GM23248 (cell line): ENCODE data around the gene MSX2. TPM values are rescaled to one million over a fixed set of nuclear protein-coding genes. Genes with fewer than 3 reads are reported as not detected.

Experiments used
- DNase-seq: peaks from one replicate; pipeline ENCODE4 v3.0.0-alpha.2; 2015
- H2AFZ ChIP-seq: fragments of 200-600 bp; sonication (generic); 2 replicates; pipeline ENCODE4 v1.6.1; 2016; ENCODE audit warnings: antibody characterized with exemption
- H3F3A ChIP-seq: fragments of 200-600 bp; sonication (generic); 2 replicates; pipeline ENCODE4 v1.6.1; 2016; ENCODE audit warnings: mild to moderate bottlenecking, antibody characterized with exemption, mixed run types; ENCODE audit not compliant: insufficient read depth
- H3K27ac ChIP-seq: fragments of 200-600 bp; sonication (generic); 2 replicates; pipeline ENCODE4 v1.5.1; 2016; ENCODE audit warnings: mild to moderate bottlenecking
- H3K27me3 ChIP-seq: fragments of 200-600 bp; sonication (generic); replicated peaks from 2 replicates; pipeline ENCODE4 v1.6.1; 2016; ENCODE audit warnings: mild to moderate bottlenecking; ENCODE audit not compliant: insufficient read depth
- H3K36me3 ChIP-seq: fragments of 200-600 bp; sonication (generic); 2 replicates; pipeline ENCODE4 v1.6.1; 2016; ENCODE audit warnings: low read depth, mild to moderate bottlenecking
- H3K4me1 ChIP-seq: fragments of 200-600 bp; sonication (generic); 2 replicates; pipeline ENCODE4 v1.6.1; 2016; ENCODE audit warnings: mild to moderate bottlenecking; ENCODE audit not compliant: insufficient read depth
- H3K4me2 ChIP-seq: fragments of 200-600 bp; sonication (generic); one replicate; pipeline ENCODE4 v1.6.1; 2016; ENCODE audit warnings: mild to moderate bottlenecking; ENCODE audit not compliant: unreplicated experiment
- H3K4me3 ChIP-seq: fragments of 200-600 bp; sonication (generic); 2 replicates; pipeline ENCODE4 v1.5.1; 2016; ENCODE audit warnings: mild to moderate bottlenecking
- H3K79me2 ChIP-seq: fragments of 200-600 bp; sonication (generic); 2 replicates; pipeline ENCODE4 v1.6.1; 2016; ENCODE audit warnings: mild to moderate bottlenecking; ENCODE audit not compliant: insufficient read depth
- H3K9ac ChIP-seq: fragments of 200-600 bp; sonication (generic); 2 replicates; pipeline ENCODE4 v1.6.1; 2016; ENCODE audit warnings: mild to moderate bottlenecking
- H3K9me2 ChIP-seq: fragments of 200-600 bp; sonication (generic); 2 replicates; pipeline ENCODE4 v1.6.1; 2016; ENCODE audit warnings: mixed run types, mild to moderate bottlenecking, moderate library complexity; ENCODE audit not compliant: insufficient read depth
- H3K9me3 ChIP-seq: fragments of 200-600 bp; sonication (generic); one replicate; pipeline ENCODE4 v1.6.1; 2017; ENCODE audit warnings: low read depth
- H4K20me1 ChIP-seq: fragments of 200-600 bp; sonication (generic); 2 replicates; pipeline ENCODE4 v1.6.0; 2016; ENCODE audit not compliant: insufficient read depth
- EZH2 ChIP-seq: fragments of 200-600 bp; sonication (generic); IDR thresholded peaks from 2 replicates; pipeline ENCODE4 v1.6.1; 2018; ENCODE audit warnings: antibody characterized with exemption, mild to moderate bottlenecking; ENCODE audit not compliant: insufficient read depth, poor library complexity, severe bottlenecking
- EZH2phosphoT487 ChIP-seq: fragments of 200-600 bp; sonication (generic); IDR thresholded peaks from 2 replicates; pipeline ENCODE4 v1.6.1; 2018; ENCODE audit warnings: antibody characterized with exemption, moderate library complexity, mild to moderate bottlenecking, low read depth; ENCODE audit not compliant: insufficient read depth
- WGBS, 2 experiments: methylation state at CpG; one replicate each; pipeline ENCODE4 v1.1.6; 2015 to 2017; ENCODE audit warnings: low lambda C conversion rate in 2 of 2, low coverage in 1 of 2; ENCODE audit errors: missing lambda C conversion rate in 2 of 2; 5-methylcytosine and 5-hydroxymethylcytosine counted together
- in situ Hi-C: fragments of 300-500 bp; cut with MboI; formaldehyde crosslinking; loops from 2 replicates; pipeline ENCODE4 v1.15.0; 2020
- polyA plus RNA-seq: library from polyadenylated mRNA; unstranded; fragments of >200 nt; fragmentation: Nextera tagmentation; extraction: Ambion mirVana; gene quantifications from 2 replicates; pipeline ENCODE4 v1.2.1, GENCODE V29; 2016
- total RNA-seq: library from RNA; depleted of rRNA; stranded (reverse); fragments of >200 nt; shearing (Covaris generic); gene quantifications from 2 replicates; pipeline ENCODE4 v1.2.3, GENCODE V29; 2014

Gene MSX2
- total and polyA plus RNA-seq, 2 experiments from 2014 or later, result 2.4 TPM

GRCh38 chr5:174720612-174721529, 3.5 kb upstream of the MSX2 start:
- Histone ChIP-seq H4K20me1 (no peaks in the 10 kb centered on the region), H3F3A (no peaks in the 10 kb centered on the region), H3K9ac (no peak overlapping the region), H3K27ac (no peak overlapping the region), H3K9me2 (no peaks in the 10 kb centered on the region), H3K27me3 (peaks cover 69% of the 10 kb centered on the region), H2AFZ (no peak overlapping the region), H3K4me1 (no peaks in the 10 kb centered on the region), H3K4me2 (no peak overlapping the region), H3K36me3 (no peaks in the 10 kb centered on the region), H3K79me2 (no peaks in the 10 kb centered on the region), H3K4me3 (no peak overlapping the region), H3K9me3 (no peaks in the 10 kb centered on the region)
- WGBS, 2 experiments, result 4 to 5% methylated on average over 46 to 52 of the region's 75 CpGs
- in situ Hi-C loops, result no loop called here
- 0 out of 2 replicates have a peak, but pooled peaks have one; percentile 62 for TF ChIP-seq EZH2phosphoT487
- peak; percentile 88 for TF ChIP-seq EZH2
- DNase-seq, result peak; percentile 25

DNA sequence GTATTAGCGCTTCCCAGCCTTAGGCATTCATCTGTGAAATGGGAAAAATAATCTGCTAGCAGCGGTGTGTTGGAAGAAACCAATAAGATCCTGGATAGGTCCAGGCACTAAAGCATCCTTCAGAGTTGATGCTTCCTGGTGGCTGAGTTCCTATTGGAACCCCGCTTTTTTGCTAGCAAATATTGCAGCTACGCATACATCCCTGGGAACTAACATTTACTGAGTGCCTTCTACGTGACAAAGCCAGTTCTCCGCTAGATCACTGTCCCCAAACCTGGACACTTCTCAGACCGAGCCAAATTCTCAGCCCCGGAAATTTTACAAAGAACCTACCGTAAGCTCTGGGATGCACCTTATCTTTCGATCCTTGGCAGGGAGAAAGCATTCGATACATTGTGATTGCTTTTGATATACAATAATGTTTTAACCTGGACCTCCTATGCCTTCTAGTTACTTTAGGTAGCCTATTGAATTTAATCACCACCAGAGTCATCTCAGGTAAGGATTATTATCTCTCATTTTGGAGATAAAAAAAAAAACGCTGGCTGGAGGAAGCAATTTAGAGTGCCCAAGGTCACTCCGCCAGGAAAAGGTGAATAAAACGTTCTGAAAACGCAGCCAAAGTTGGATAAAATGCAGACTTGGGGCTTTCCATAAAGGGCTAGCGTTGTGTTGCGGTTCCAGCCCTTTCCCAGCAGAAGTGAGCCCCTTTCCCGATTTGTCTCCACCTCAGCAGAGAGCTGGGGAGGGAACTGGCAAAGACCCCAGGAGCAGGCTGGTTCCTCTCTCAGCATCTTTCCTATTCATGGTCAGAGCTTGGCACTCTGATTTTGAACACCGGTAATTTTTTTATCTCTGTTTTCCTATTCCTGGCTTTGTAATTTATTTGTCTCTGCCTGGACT, 2.6 kb upstream of the MSX2 start:
- peak; percentile 58; the same call in 1 of the 2 replicates for TF ChIP-seq EZH2phosphoT487
- TF ChIP-seq EZH2, result peak; percentile 92
- Histone ChIP-seq H3K9me2 (no peaks in the 10 kb centered on the region), H3K27me3 (peaks cover 63% of the 10 kb centered on the region), H4K20me1 (no peaks in the 10 kb centered on the region), H3K36me3 (no peaks in the 10 kb centered on the region), H3K9ac (no peak overlapping the region), H3K79me2 (no peaks in the 10 kb centered on the region; the same call in 1 of the 2 replicates), H3K9me3 (no peaks in the 10 kb centered on the region), H3K4me3 (no peak overlapping the region), H3K4me1 (no peaks in the 10 kb centered on the region), H3K4me2 (no peak overlapping the region), H3K27ac (no peak overlapping the region), H2AFZ (no peak overlapping the region), H3F3A (no peaks in the 10 kb centered on the region)
- WGBS, 2 experiments, result 17 to 23% methylated on average over 19 of the region's 19 CpGs
- in situ Hi-C loops, result no loop called here
- no peak for DNase-seq

GRCh38 chr5:174722500-174722899, 1.9 kb upstream of the MSX2 start:
- no peak for DNase-seq
- peaks cover 59% of the 10 kb centered on the region for H3K27me3 ChIP-seq

GRCh38 chr5:174723315-174723978, 935 bp upstream of the MSX2 start:
- H4K20me1 ChIP-seq, result no peaks in the 10 kb centered on the region
- H3K9ac ChIP-seq, result no peak overlapping the region
- no peak overlapping the region for H3K27ac ChIP-seq
- DNase-seq, result no peak
- no peaks in the 10 kb centered on the region for H3K9me2 ChIP-seq
- no peaks in the 10 kb centered on the region for H3K4me1 ChIP-seq
- in situ Hi-C loops, result no loop called here
- H3K9me3 ChIP-seq, result no peaks in the 10 kb centered on the region
- WGBS, 2 experiments, result 18% methylated on average over 23 of the region's 23 CpGs
- peak overlapping the region; percentile 86 for H3K4me2 ChIP-seq
- H3K4me3 ChIP-seq, result peak overlapping the region; percentile 73
- H3K79me2 ChIP-seq, result no peaks in the 10 kb centered on the region; the same call in 1 of the 2 replicates
- H3K27me3 ChIP-seq, result peaks cover 50% of the 10 kb centered on the region
- TF ChIP-seq EZH2 (no peak), EZH2phosphoT487 (no peak)
- peak overlapping the region; percentile 75 for H2AFZ ChIP-seq
- H3F3A ChIP-seq, result no peaks in the 10 kb centered on the region
- no peaks in the 10 kb centered on the region for H3K36me3 ChIP-seq

More at GRCh38 chr5:174722500-174722899, 1.9 kb upstream of the MSX2 start:
- TF ChIP-seq EZH2, result no peak
- TF ChIP-seq EZH2phosphoT487, result no peak
- Histone ChIP-seq H3K4me3 (no peak overlapping the region), H3F3A (no peaks in the 10 kb centered on the region), H4K20me1 (no peaks in the 10 kb centered on the region), H3K4me2 (no peak overlapping the region), H2AFZ (no peak overlapping the region), H3K9me3 (no peaks in the 10 kb centered on the region), H3K9ac (no peak overlapping the region), H3K79me2 (no peaks in the 10 kb centered on the region; the same call in 1 of the 2 replicates), H3K27ac (no peak overlapping the region), H3K36me3 (no peaks in the 10 kb centered on the region), H3K4me1 (no peaks in the 10 kb centered on the region), H3K9me2 (no peaks in the 10 kb centered on the region)
- WGBS, 2 experiments, result 24 to 31% methylated on average over 4 of the region's 4 CpGs
- in situ Hi-C loops, result no loop called here
